ENCODE measurements around the gene RAB11FIP4. TPM values are rescaled to one million over a fixed set of nuclear protein-coding genes. Genes with fewer than 3 reads are reported as not detected.

Gene RAB11FIP4
- total RNA-seq, 4 donors from 2014 or later, result 0.47 to 14.1 (median 1.9) TPM

GRCh38 chr17:31570951-31571892 lies 179.7 kb downstream of the RAB11FIP4 start:
- peak; percentile 89 for TF ChIP-seq POLR2AphosphoS5 (IDR thresholded peaks at IDR 0.05)
- TF ChIP-seq CTCF (IDR thresholded peaks at IDR 0.05), result no peak
- H3K4me1 ChIP-seq, result peaks cover 0 to 90% (median 50%) of the 10 kb centered on the region in 3 donors
- peak; percentile 89 for ATAC-seq
- 0 to 23% methylated on average over 7 to 9 of the region's 14 CpGs for WGBS, 2 donors (ENCODE audit: low coverage in 1 of 2)
- no peaks in the 10 kb centered on the region for H3K27me3 ChIP-seq
- no peak overlapping the region for H3K4me3 ChIP-seq
- H3K9me3 ChIP-seq, result no peaks in the 10 kb centered on the region
- no peaks in the 10 kb centered on the region for H3K36me3 ChIP-seq
- peak overlapping the region; percentile 75 to 88 (median 85) for H3K27ac ChIP-seq

GRCh38 chr17:31572341-31572740 lies 180.9 kb downstream of the RAB11FIP4 start:
- H3K27me3 ChIP-seq, result no peaks in the 10 kb centered on the region
- no peak overlapping the region for H3K4me3 ChIP-seq
- H3K36me3 ChIP-seq, result no peaks in the 10 kb centered on the region
- WGBS, 2 donors (ENCODE audit: low coverage in 1 of 2), result no CpG with 5 or more reads among the region's 7 CpGs
- ATAC-seq, result no peak
- peak overlapping the region; percentile 75 to 88 (median 85) for H3K27ac ChIP-seq
- H3K9me3 ChIP-seq, result no peaks in the 10 kb centered on the region
- no peak for TF ChIP-seq POLR2AphosphoS5 (IDR thresholded peaks at IDR 0.05)
- H3K4me1 ChIP-seq, result peaks cover 0 to 79% (median 43%) of the 10 kb centered on the region in 3 donors

- 83% methylated on average over 3 of the region's 6 CpGs; no CpG with 5 or more reads in 1 of the 2 donors for WGBS, 2 donors (ENCODE audit: low coverage in 1 of 2)
- no peak for TF ChIP-seq EP300 (IDR thresholded peaks at IDR 0.05)
- TF ChIP-seq POLR2A (IDR thresholded peaks at IDR 0.05), result no peak
- no peak for TF ChIP-seq POLR2AphosphoS5 (IDR thresholded peaks at IDR 0.05)
- TF ChIP-seq CTCF (IDR thresholded peaks at IDR 0.05), result no peak
- Histone ChIP-seq H3K27ac (peak overlapping the region in 3 of 4 donors; percentile 83 to 88 (median 87)), H3K36me3 (peaks cover 0 to 5% of the 10 kb centered on the region in 2 donors), H3K4me1 (peaks cover 0 to 74% (median 39%) of the 10 kb centered on the region in 3 donors), H3K27me3 (no peaks in the 10 kb centered on the region), H3K9me3 (no peaks in the 10 kb centered on the region), H3K4me3 (no peak overlapping the region)
- ATAC-seq, result no peak
Measured at GRCh38 chr17:31573047-31573446, 181.6 kb downstream of the RAB11FIP4 start.

DNA sequence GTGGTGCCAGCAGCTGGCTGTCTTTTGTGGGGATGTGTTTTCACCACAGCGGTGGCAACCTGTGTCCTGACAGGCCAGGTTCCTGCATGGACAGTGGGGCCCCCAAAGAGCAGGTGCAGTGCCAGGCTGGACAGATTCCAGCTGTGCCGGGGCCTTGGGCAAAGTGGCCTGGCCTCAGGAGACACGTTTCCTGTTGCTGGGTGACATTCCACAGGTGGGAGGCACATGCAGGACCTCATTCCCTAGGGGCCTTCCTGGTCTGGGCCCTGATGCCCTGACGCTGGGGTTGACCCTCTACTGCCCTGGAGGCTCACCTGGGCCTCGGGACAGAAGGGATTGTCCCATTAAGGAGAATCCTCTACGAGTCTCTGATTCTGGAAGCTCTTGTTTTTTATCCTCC lies 182.4 kb downstream of the RAB11FIP4 start:
- Histone ChIP-seq H3K27me3 (no peaks in the 10 kb centered on the region), H3K4me3 (no peak overlapping the region), H3K4me1 (peaks cover 0 to 73% (median 36%) of the 10 kb centered on the region in 3 donors), H3K36me3 (peaks cover 0 to 7% of the 10 kb centered on the region in 2 donors), H3K9me3 (no peaks in the 10 kb centered on the region), H3K27ac (peak overlapping the region in 3 of 4 donors; percentile 83 to 88 (median 87))
- no peak for ATAC-seq
- TF ChIP-seq POLR2A (IDR thresholded peaks at IDR 0.05) (no peak), POLR2AphosphoS5 (IDR thresholded peaks at IDR 0.05) (no peak), EP300 (IDR thresholded peaks at IDR 0.05) (no peak), CTCF (IDR thresholded peaks at IDR 0.05) (no peak)
- whole genome bisulfite sequencing, 2 donors (ENCODE audit: low coverage in 1 of 2), result 81 to 100% methylated on average over 1 to 3 of the region's 6 CpGs

- WGBS, 2 donors (ENCODE audit: low coverage in 1 of 2), result 100% methylated on average over 1 of the region's 10 CpGs; no CpG with 5 or more reads in 1 of the 2 donors
- no peak for ATAC-seq
- peaks cover 0 to 7% of the 10 kb centered on the region in 2 donors for H3K36me3 ChIP-seq
- no peaks in the 10 kb centered on the region for H3K9me3 ChIP-seq
- no peaks in the 10 kb centered on the region for H3K27me3 ChIP-seq
- no peak overlapping the region for H3K4me3 ChIP-seq
- no peak for TF ChIP-seq POLR2A (IDR thresholded peaks at IDR 0.05)
- peak overlapping the region in 2 of 4 donors; percentile 10 to 87 for H3K27ac ChIP-seq
- H3K4me1 ChIP-seq, result peaks cover 0 to 73% (median 38%) of the 10 kb centered on the region in 3 donors
Measured at GRCh38 chr17:31574458-31574857, 183.0 kb downstream of the RAB11FIP4 start.

Data from gastroesophageal sphincter (tissue), 4 donors.